Endothelial cell of umbilical vein (primary cell): Measurements from ENCODE around the gene CDH11.

Experiments used
- EZH2 ChIP-seq: IDR thresholded peaks from 2 replicates; pipeline ENCODE4 v1.6.1; 2012; ENCODE audit warnings: borderline replicate concordance, low read depth, mild to moderate bottlenecking, moderate library complexity, low read length, inconsistent platforms; ENCODE audit not compliant: severe bottlenecking
- GATA2 ChIP-seq: IDR thresholded peaks from 2 replicates; pipeline ENCODE4 v1.7.0; 2011; ENCODE audit warnings: low read depth, mild to moderate bottlenecking, moderate library complexity, mixed read lengths, low read length; ENCODE audit not compliant: insufficient read length, insufficient read depth
- JUN ChIP-seq: IDR thresholded peaks from 2 replicates; pipeline ENCODE4 v1.6.1; 2011; ENCODE audit warnings: borderline replicate concordance, low read depth; ENCODE audit not compliant: insufficient read length, insufficient read depth
- MYC ChIP-seq: IDR thresholded peaks from one replicate; pipeline ENCODE4 v1.6.1; 2011; ENCODE audit warnings: mild to moderate bottlenecking, low read depth, low read length
- POLR2A ChIP-seq: IDR thresholded peaks from 2 replicates; pipeline ENCODE4 v1.6.1; 2012; ENCODE audit warnings: low read depth, mild to moderate bottlenecking, control low read depth, low read length
- POLR2AphosphoS5 ChIP-seq: IDR thresholded peaks from 2 replicates; pipeline ENCODE4 v1.6.1; 2012; ENCODE audit warnings: low read depth, mild to moderate bottlenecking, control low read depth, low read length, moderate library complexity; ENCODE audit not compliant: insufficient read depth
- TF ChIP-seq, protein P1 (sequence below), 2 donors: IDR thresholded peaks; 1 replicate in 1 of 2; 2 replicates in 1 of 2; pipeline ENCODE4 v1.5.1; 2011; ENCODE audit warnings: low read length in 2 of 2, mild to moderate bottlenecking in 2 of 2, moderate library complexity in 2 of 2, control low read depth in 1 of 2, inconsistent platforms in 1 of 2, low read depth in 1 of 2; ENCODE audit not compliant: insufficient read depth in 1 of 2; ENCODE audit errors: extremely low read depth in 1 of 2

DNA sequence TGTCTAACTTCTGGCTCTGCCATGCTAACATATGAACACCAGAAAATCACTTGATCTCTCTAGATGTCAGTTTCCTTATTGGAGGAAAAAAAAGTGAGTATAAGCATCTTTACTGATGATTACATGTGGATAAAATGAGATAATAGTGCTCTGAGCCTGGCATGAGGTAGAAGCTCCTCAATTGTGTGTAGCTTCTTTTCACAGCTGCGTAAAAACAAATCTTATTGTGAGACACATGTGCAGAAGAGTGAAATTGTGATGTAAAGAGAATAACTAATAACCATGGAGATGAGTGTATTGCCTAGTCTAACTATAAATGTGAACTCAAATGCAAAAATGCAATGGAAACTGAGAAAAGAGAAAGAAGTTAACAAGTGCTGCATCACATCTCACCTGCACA, 44.7 kb downstream of the CDH11 start:
- TF ChIP-seq, protein P1, sequence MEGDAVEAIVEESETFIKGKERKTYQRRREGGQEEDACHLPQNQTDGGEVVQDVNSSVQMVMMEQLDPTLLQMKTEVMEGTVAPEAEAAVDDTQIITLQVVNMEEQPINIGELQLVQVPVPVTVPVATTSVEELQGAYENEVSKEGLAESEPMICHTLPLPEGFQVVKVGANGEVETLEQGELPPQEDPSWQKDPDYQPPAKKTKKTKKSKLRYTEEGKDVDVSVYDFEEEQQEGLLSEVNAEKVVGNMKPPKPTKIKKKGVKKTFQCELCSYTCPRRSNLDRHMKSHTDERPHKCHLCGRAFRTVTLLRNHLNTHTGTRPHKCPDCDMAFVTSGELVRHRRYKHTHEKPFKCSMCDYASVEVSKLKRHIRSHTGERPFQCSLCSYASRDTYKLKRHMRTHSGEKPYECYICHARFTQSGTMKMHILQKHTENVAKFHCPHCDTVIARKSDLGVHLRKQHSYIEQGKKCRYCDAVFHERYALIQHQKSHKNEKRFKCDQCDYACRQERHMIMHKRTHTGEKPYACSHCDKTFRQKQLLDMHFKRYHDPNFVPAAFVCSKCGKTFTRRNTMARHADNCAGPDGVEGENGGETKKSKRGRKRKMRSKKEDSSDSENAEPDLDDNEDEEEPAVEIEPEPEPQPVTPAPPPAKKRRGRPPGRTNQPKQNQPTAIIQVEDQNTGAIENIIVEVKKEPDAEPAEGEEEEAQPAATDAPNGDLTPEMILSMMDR (IDR thresholded peaks at IDR 0.05; ENCODE audit: extremely low read depth in 1 of 2, insufficient read depth in 1 of 2, low read depth in 1 of 2, low read length in 2 of 2): no peak
- no peak for TF ChIP-seq POLR2A
- TF ChIP-seq GATA2: no peak
- TF ChIP-seq JUN: no peak
- TF ChIP-seq EZH2: no peak
- no peak for TF ChIP-seq POLR2AphosphoS5
- TF ChIP-seq MYC: no peak
